HepG2 (cell line): ENCODE data around the gene BCAS3. TPM values are rescaled to one million over a fixed set of nuclear protein-coding genes. Genes with fewer than 3 reads are reported as not detected.

Experiments
- CEBPB ChIP-seq: IDR thresholded peaks from 2 replicates; pipeline ENCODE4 v1.6.1; 2011; ENCODE audit warnings: low read depth, low read length, improper control_type of control experiment, borderline replicate concordance
- E2F5 ChIP-seq: sonication (generic); formaldehyde crosslinking; conservative IDR thresholded peaks from 2 replicates; pipeline ENCODE4 v1.4.0; 2020; ENCODE audit warnings: missing genetic modification reagents
- FOSL1 ChIP-seq: sonication (generic); formaldehyde crosslinking; IDR thresholded peaks from 2 replicates; pipeline ENCODE4 v1.9.0; 2021; ENCODE audit warnings: missing genetic modification reagents, borderline replicate concordance
- HCFC1 ChIP-seq: fragments of 150-350 bp; IDR thresholded peaks from 2 replicates; pipeline ENCODE4 v1.6.1; 2014; ENCODE audit warnings: low read depth, low read length
- HINFP ChIP-seq: sonication (generic); formaldehyde crosslinking; IDR thresholded peaks from 2 replicates; pipeline ENCODE4 v1.4.0; 2020; ENCODE audit warnings: low read depth, mild to moderate bottlenecking, missing genetic modification reagents
- NFE2L1 ChIP-seq: sonication (generic); formaldehyde crosslinking; IDR thresholded peaks from 2 replicates; pipeline ENCODE4 v1.4.0; 2020; ENCODE audit warnings: missing genetic modification reagents, mild to moderate bottlenecking, borderline replicate concordance
- NFKBIZ ChIP-seq: IDR thresholded peaks from 2 replicates; pipeline ENCODE4 v1.6.1; 2018; ENCODE audit warnings: missing genetic modification reagents, missing compliant biosample characterization
- PRPF4 ChIP-seq: fragments of 200-400 bp; formaldehyde crosslinking; IDR thresholded peaks from 2 replicates; pipeline ENCODE4 v1.6.1; 2016; ENCODE audit warnings: low read length, low read depth; ENCODE audit not compliant: poor library complexity, severe bottlenecking
- RFXANK ChIP-seq: IDR thresholded peaks from 2 replicates; pipeline ENCODE4 v1.6.1; 2016
- SCMH1 ChIP-seq: sonication (generic); formaldehyde crosslinking; IDR thresholded peaks from 2 replicates; pipeline ENCODE4 v1.9.0; 2021; ENCODE audit warnings: missing genetic modification reagents, mild to moderate bottlenecking, borderline replicate concordance
- TAF1 ChIP-seq: sonication (generic); formaldehyde crosslinking; IDR thresholded peaks from 2 replicates; pipeline ENCODE4 v1.4.0; 2020; ENCODE audit warnings: missing genetic modification reagents
- ZNF224 ChIP-seq: sonication (generic); formaldehyde crosslinking; IDR thresholded peaks from 2 replicates; pipeline ENCODE4 v1.5.0; 2020; ENCODE audit warnings: mild to moderate bottlenecking, missing genetic modification reagents
- ZNF225 ChIP-seq: sonication (generic); formaldehyde crosslinking; IDR thresholded peaks from 2 replicates; pipeline ENCODE4 v1.4.0; 2020; ENCODE audit warnings: mild to moderate bottlenecking, missing genetic modification reagents
- ZNF24 ChIP-seq: fragments of 450-650 bp; IDR thresholded peaks from 2 replicates; pipeline ENCODE4 v1.6.1; 2017; ENCODE audit warnings: antibody characterized with exemption, mild to moderate bottlenecking
- ZNF318 ChIP-seq: sonication (generic); formaldehyde crosslinking; IDR thresholded peaks from 2 replicates; pipeline ENCODE4 v1.4.0; 2020; ENCODE audit warnings: mild to moderate bottlenecking, missing genetic modification reagents
- ZNF580 ChIP-seq: IDR thresholded peaks from 2 replicates; pipeline ENCODE4 v1.6.1; 2016; ENCODE audit warnings: low read depth, borderline replicate concordance
- ZNF691 ChIP-seq: sonication (generic); formaldehyde crosslinking; IDR thresholded peaks from 2 replicates; pipeline ENCODE4 v1.4.0; 2020; ENCODE audit warnings: missing genetic modification reagents, low read depth, mild to moderate bottlenecking, borderline replicate concordance
- ZNF891 ChIP-seq: sonication (generic); formaldehyde crosslinking; IDR thresholded peaks from 2 replicates; pipeline ENCODE4 v1.5.0; 2020; ENCODE audit warnings: mild to moderate bottlenecking, missing genetic modification reagents
- ZSCAN30 ChIP-seq: sonication (generic); formaldehyde crosslinking; IDR thresholded peaks from 2 replicates; pipeline ENCODE4 v1.5.0; 2020; ENCODE audit warnings: mild to moderate bottlenecking, missing genetic modification reagents
- polyA plus RNA-seq, 8 experiments: library from polyadenylated mRNA; depleted of rRNA in 3 of 8; stranded (reverse) in 7 of 8; unstranded in 1 of 8; fragments of >200 nt; fragmentation: Illumina TruSeq in 4 of 8; extraction: Trizol in 4 of 8; gene quantifications; 2 replicates each; pipeline versions ENCODE4 v1.2.1 to v1.2.3, GENCODE V29; 2011 to 2016; ENCODE audit warnings: low read depth in 4 of 8, missing spikeins in 1 of 8, mixed read lengths in 1 of 8; ENCODE audit not compliant: insufficient read depth in 1 of 8
- total RNA-seq, 5 experiments: library from RNA; depleted of rRNA; stranded (reverse); fragments of >200 nt; fragmentation: Illumina TruSeq; extraction: Trizol; gene quantifications; 2 replicates each; pipeline ENCODE4 v1.2.3, GENCODE V29; 2016; ENCODE audit warnings: low read depth in 1 of 5

The BCAS3 gene
- total and polyA plus RNA-seq, 2 of the 13 experiments (the other 11 are each of a cell fraction or from before 2014, with no cell fraction given) = 10.7 to 11.2 TPM

- no peak for TF ChIP-seq HINFP (CRISPR knock-in tag)
- TF ChIP-seq NFE2L1 (CRISPR knock-in tag) = no peak
- no peak for TF ChIP-seq PRPF4
- TF ChIP-seq ZNF318 (CRISPR knock-in tag) = no peak
- TF ChIP-seq ZNF225 (CRISPR knock-in tag) = no peak
- TF ChIP-seq HCFC1 = no peak
- TF ChIP-seq ZNF580 (CRISPR knock-in tag) = no peak
- no peak for TF ChIP-seq NFKBIZ (CRISPR knock-in tag)
- no peak for TF ChIP-seq E2F5 (CRISPR knock-in tag)
- no peak for TF ChIP-seq ZNF691
- TF ChIP-seq SCMH1 (CRISPR knock-in tag) = no peak
- TF ChIP-seq CEBPB = no peak
- no peak for TF ChIP-seq RFXANK (CRISPR knock-in tag)
- no peak for TF ChIP-seq FOSL1 (CRISPR knock-in tag)
- TF ChIP-seq ZSCAN30 = no peak
- TF ChIP-seq ZNF891 (CRISPR knock-in tag) = no peak
- no peak for TF ChIP-seq ZNF24
- no peak for TF ChIP-seq ZNF224 (CRISPR knock-in tag)
- TF ChIP-seq TAF1 (CRISPR knock-in tag) = peak; percentile 14
These were observed 722.5 kb downstream of the BCAS3 start (continued) for GRCh38 chr17:61400066-61400716.
